ENCODE measurements around the gene MAEL. TPM values are rescaled to one million over a fixed set of nuclear protein-coding genes. Genes with fewer than 3 reads are reported as not detected.

The MAEL gene
- polyA plus RNA-seq, 4 donors = 0.10 TPM; not detected in 3

- H3K4me1 ChIP-seq (ENCODE audit: control insufficient read depth in 3 of 3, insufficient read depth in 2 of 3, low read depth in 1 of 3, low read length in 2 of 3) = no peaks in the 10 kb centered on the region
- H3K27ac ChIP-seq (ENCODE audit: low read depth in 1 of 3, low read length in 2 of 3) = no peak overlapping the region
- FAIRE-seq = no peak
- peaks cover 0 to 36% (median 8%) of the 10 kb centered on the region in 3 donors for H3K27me3 ChIP-seq (ENCODE audit: control insufficient read depth in 3 of 3, insufficient read depth in 3 of 3, low read length in 3 of 3)
- no peak overlapping the region for H3K4me3 ChIP-seq (ENCODE audit: low read depth in 1 of 3, low read length in 3 of 3)
- no peaks in the 10 kb centered on the region for H3K9me3 ChIP-seq (ENCODE audit: control insufficient read depth in 2 of 2, insufficient read depth in 1 of 2, low read depth in 1 of 2, low read length in 1 of 2)
- DNase-seq = no peak
- H3K36me3 ChIP-seq (ENCODE audit: control insufficient read depth in 3 of 3, insufficient read depth in 2 of 3, low read depth in 1 of 3, low read length in 3 of 3) = no peaks in the 10 kb centered on the region
- WGBS, 3 donors = 61 to 75% (median 66%) methylated on average over 4 of the region's 4 CpGs
Measured at GRCh38 chr1:166952002-166952746, 36.9 kb upstream of the MAEL start.

DNA sequence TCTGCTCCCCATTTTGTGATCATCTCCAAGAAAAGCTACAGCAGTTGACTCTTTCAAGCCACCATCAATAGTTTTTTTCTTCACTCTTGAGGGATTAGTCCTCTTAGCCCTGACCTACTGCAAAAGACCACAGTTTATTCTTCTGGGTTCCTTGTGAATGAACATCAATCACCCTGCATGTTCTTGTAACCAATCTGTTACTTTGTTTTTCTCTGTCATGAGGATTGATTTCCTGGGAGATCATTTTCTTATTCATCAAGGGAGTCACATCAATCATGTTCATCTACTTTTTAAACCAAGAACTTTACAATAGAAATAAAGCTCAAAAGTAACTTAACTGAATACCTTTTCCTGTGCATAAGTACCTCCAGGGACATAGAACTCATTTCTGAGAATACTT, 35.6 kb upstream of the MAEL start:
- H3K4me1 ChIP-seq (ENCODE audit: control insufficient read depth in 3 of 3, insufficient read depth in 2 of 3, low read depth in 1 of 3, low read length in 2 of 3) = no peaks in the 10 kb centered on the region
- DNase-seq (no peak), FAIRE-seq (no peak)
- peaks cover 0 to 30% (median under 1%) of the 10 kb centered on the region in 3 donors for H3K27me3 ChIP-seq (ENCODE audit: control insufficient read depth in 3 of 3, insufficient read depth in 3 of 3, low read length in 3 of 3)
- no peaks in the 10 kb centered on the region for H3K9me3 ChIP-seq (ENCODE audit: control insufficient read depth in 2 of 2, insufficient read depth in 1 of 2, low read depth in 1 of 2, low read length in 1 of 2)
- H3K27ac ChIP-seq (ENCODE audit: low read depth in 1 of 3, low read length in 2 of 3) = no peak overlapping the region
- no peak overlapping the region for H3K4me3 ChIP-seq (ENCODE audit: low read depth in 1 of 3, low read length in 3 of 3)
- no peaks in the 10 kb centered on the region for H3K36me3 ChIP-seq (ENCODE audit: control insufficient read depth in 3 of 3, insufficient read depth in 2 of 3, low read depth in 1 of 3, low read length in 3 of 3)

DNA sequence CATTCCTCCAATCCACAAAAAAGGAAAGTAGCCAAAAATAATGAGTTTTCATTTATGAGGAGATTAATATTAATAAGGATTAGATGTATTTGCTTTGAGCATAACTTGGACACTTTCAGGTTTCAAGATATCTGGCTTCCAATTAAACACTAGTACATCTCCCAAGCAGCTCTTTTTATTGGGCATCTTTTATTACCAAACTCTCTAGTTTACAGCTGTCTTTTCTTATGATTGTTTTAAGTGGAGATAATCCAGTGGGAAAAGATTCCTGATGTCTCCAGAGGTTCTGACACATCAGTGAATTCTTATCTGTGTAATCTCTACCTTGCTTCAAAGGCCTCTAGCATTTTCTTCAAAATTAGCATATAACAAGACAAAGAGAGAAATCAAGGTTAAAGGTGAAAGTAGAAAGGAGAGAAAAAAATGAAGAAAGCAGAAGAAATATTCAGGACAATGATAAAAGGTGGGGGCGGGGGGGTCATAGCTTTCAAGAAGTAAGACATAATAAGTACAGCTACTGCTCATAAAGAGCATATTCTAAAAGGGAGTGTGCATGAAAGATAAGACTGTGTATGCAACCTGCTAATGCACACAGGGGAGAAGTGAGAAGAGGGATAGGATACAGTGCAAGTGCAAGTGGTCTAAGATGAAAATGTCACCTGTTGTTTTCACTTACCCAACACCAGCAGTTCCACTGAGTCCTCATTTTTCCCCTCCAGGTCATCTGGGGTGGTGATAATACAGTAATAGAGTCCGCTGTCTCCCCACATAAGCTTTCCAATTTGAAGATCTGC, 32.8 kb upstream of the MAEL start:
- no peak overlapping the region for H3K27ac ChIP-seq (ENCODE audit: low read depth in 1 of 3, low read length in 2 of 3)
- 79 to 90% (median 83%) methylated on average over 2 of the region's 2 CpGs for WGBS, 3 donors

DNA sequence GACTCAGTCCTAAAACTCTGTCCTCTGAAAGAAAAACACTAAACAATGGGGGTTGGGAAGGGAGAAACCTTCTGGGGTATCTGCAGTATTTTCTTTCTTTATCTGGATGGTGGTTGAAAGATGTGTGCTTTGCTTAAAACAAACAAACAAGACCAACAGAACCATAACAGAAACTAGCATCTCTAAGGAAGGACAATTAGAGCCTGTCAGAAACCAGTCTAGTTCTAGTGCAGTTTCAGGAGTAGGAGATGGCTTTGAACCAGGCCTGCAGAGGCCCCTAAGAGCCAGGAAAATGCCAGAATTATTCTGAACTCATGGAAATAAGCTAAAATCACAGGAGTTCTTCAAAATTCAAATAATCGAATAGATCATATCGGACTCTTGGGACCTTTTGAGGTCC, 32.2 kb upstream of the MAEL start:
- no peak for FAIRE-seq
- Histone ChIP-seq H3K36me3 (ENCODE audit: control insufficient read depth in 3 of 3, insufficient read depth in 2 of 3, low read depth in 1 of 3, low read length in 3 of 3) (no peaks in the 10 kb centered on the region), H3K4me1 (ENCODE audit: control insufficient read depth in 3 of 3, insufficient read depth in 2 of 3, low read depth in 1 of 3, low read length in 2 of 3) (no peaks in the 10 kb centered on the region), H3K4me3 (ENCODE audit: low read depth in 1 of 3, low read length in 3 of 3) (no peak overlapping the region), H3K9me3 (ENCODE audit: control insufficient read depth in 2 of 2, insufficient read depth in 1 of 2, low read depth in 1 of 2, low read length in 1 of 2) (no peaks in the 10 kb centered on the region), H3K27ac (ENCODE audit: low read depth in 1 of 3, low read length in 2 of 3) (no peak overlapping the region), H3K27me3 (ENCODE audit: control insufficient read depth in 3 of 3, insufficient read depth in 3 of 3, low read length in 3 of 3) (peaks cover 0 to 12% (median 2%) of the 10 kb centered on the region in 3 donors)
- 71 to 95% (median 90%) methylated on average over 2 of the region's 2 CpGs for WGBS, 3 donors
- no peak for DNase-seq

More for the DNA sequence above, 32.8 kb upstream of the MAEL start:
- DNase-seq (no peak), FAIRE-seq (no peak)
- no peaks in the 10 kb centered on the region for H3K4me1 ChIP-seq (ENCODE audit: control insufficient read depth in 3 of 3, insufficient read depth in 2 of 3, low read depth in 1 of 3, low read length in 2 of 3)
- peaks cover 0 to 14% (median 0%) of the 10 kb centered on the region in 3 donors for H3K27me3 ChIP-seq (ENCODE audit: control insufficient read depth in 3 of 3, insufficient read depth in 3 of 3, low read length in 3 of 3)
- H3K4me3 ChIP-seq (ENCODE audit: low read depth in 1 of 3, low read length in 3 of 3) = no peak overlapping the region
- H3K9me3 ChIP-seq (ENCODE audit: control insufficient read depth in 2 of 2, insufficient read depth in 1 of 2, low read depth in 1 of 2, low read length in 1 of 2) = no peaks in the 10 kb centered on the region
- no peaks in the 10 kb centered on the region for H3K36me3 ChIP-seq (ENCODE audit: control insufficient read depth in 3 of 3, insufficient read depth in 2 of 3, low read depth in 1 of 3, low read length in 3 of 3)

GRCh38 chr1:166960858-166961474, 28.1 kb upstream of the MAEL start:
- WGBS, 3 donors = 90 to 95% (median 95%) methylated on average over 1 of the region's 1 CpG
- no peak overlapping the region for H3K4me3 ChIP-seq (ENCODE audit: low read depth in 1 of 3, low read length in 3 of 3)
- FAIRE-seq = no peak

GRCh38 chr1:166969074-166969677, 19.9 kb upstream of the MAEL start:
- no peak for FAIRE-seq
- Histone ChIP-seq H3K4me1 (ENCODE audit: control insufficient read depth in 3 of 3, insufficient read depth in 2 of 3, low read depth in 1 of 3, low read length in 2 of 3) (no peaks in the 10 kb centered on the region), H3K27ac (ENCODE audit: low read depth in 1 of 3, low read length in 2 of 3) (no peak overlapping the region), H3K4me3 (ENCODE audit: low read depth in 1 of 3, low read length in 3 of 3) (no peak overlapping the region), H3K36me3 (ENCODE audit: control insufficient read depth in 3 of 3, insufficient read depth in 2 of 3, low read depth in 1 of 3, low read length in 3 of 3) (no peaks in the 10 kb centered on the region), H3K27me3 (ENCODE audit: control insufficient read depth in 3 of 3, insufficient read depth in 3 of 3, low read length in 3 of 3) (peaks cover 0 to 39% (median 6%) of the 10 kb centered on the region in 3 donors), H3K9me3 (ENCODE audit: control insufficient read depth in 2 of 2, insufficient read depth in 1 of 2, low read depth in 1 of 2, low read length in 1 of 2) (no peaks in the 10 kb centered on the region)
- WGBS, 3 donors = 75 to 93% (median 79%) methylated on average over 5 of the region's 5 CpGs
- DNase-seq = no peak

More at GRCh38 chr1:166960858-166961474, 28.1 kb upstream of the MAEL start:
- Histone ChIP-seq H3K36me3 (ENCODE audit: control insufficient read depth in 3 of 3, insufficient read depth in 2 of 3, low read depth in 1 of 3, low read length in 3 of 3) (no peaks in the 10 kb centered on the region), H3K27me3 (ENCODE audit: control insufficient read depth in 3 of 3, insufficient read depth in 3 of 3, low read length in 3 of 3) (peaks cover 0 to 10% (median 2%) of the 10 kb centered on the region in 3 donors), H3K27ac (ENCODE audit: low read depth in 1 of 3, low read length in 2 of 3) (no peak overlapping the region), H3K9me3 (ENCODE audit: control insufficient read depth in 2 of 2, insufficient read depth in 1 of 2, low read depth in 1 of 2, low read length in 1 of 2) (no peaks in the 10 kb centered on the region), H3K4me1 (ENCODE audit: control insufficient read depth in 3 of 3, insufficient read depth in 2 of 3, low read depth in 1 of 3, low read length in 2 of 3) (no peaks in the 10 kb centered on the region)
- no peak for DNase-seq

- no peaks in the 10 kb centered on the region for H3K9me3 ChIP-seq (ENCODE audit: control insufficient read depth in 2 of 2, insufficient read depth in 1 of 2, low read depth in 1 of 2, low read length in 1 of 2)
- H3K36me3 ChIP-seq (ENCODE audit: control insufficient read depth in 3 of 3, insufficient read depth in 2 of 3, low read depth in 1 of 3, low read length in 3 of 3) = no peaks in the 10 kb centered on the region
- no peak overlapping the region for H3K27ac ChIP-seq (ENCODE audit: low read depth in 1 of 3, low read length in 2 of 3)
- H3K27me3 ChIP-seq (ENCODE audit: control insufficient read depth in 3 of 3, insufficient read depth in 3 of 3, low read length in 3 of 3) = peaks cover 0 to 54% (median 6%) of the 10 kb centered on the region in 3 donors
- DNase-seq (no peak), FAIRE-seq (no peak)
- WGBS, 3 donors = 75 to 81% (median 79%) methylated on average over 3 of the region's 3 CpGs
- no peaks in the 10 kb centered on the region for H3K4me1 ChIP-seq (ENCODE audit: control insufficient read depth in 3 of 3, insufficient read depth in 2 of 3, low read depth in 1 of 3, low read length in 2 of 3)
- H3K4me3 ChIP-seq (ENCODE audit: low read depth in 1 of 3, low read length in 3 of 3) = no peak overlapping the region
Measured at GRCh38 chr1:166971252-166971651, 17.8 kb upstream of the MAEL start.

- Histone ChIP-seq H3K4me3 (ENCODE audit: low read depth in 1 of 3, low read length in 3 of 3) (no peak overlapping the region), H3K27me3 (ENCODE audit: control insufficient read depth in 3 of 3, insufficient read depth in 3 of 3, low read length in 3 of 3) (peaks cover 0 to 63% (median 4%) of the 10 kb centered on the region in 3 donors), H3K36me3 (ENCODE audit: control insufficient read depth in 3 of 3, insufficient read depth in 2 of 3, low read depth in 1 of 3, low read length in 3 of 3) (no peaks in the 10 kb centered on the region), H3K9me3 (ENCODE audit: control insufficient read depth in 2 of 2, insufficient read depth in 1 of 2, low read depth in 1 of 2, low read length in 1 of 2) (no peaks in the 10 kb centered on the region), H3K4me1 (ENCODE audit: control insufficient read depth in 3 of 3, insufficient read depth in 2 of 3, low read depth in 1 of 3, low read length in 2 of 3) (no peaks in the 10 kb centered on the region), H3K27ac (ENCODE audit: low read depth in 1 of 3, low read length in 2 of 3) (no peak overlapping the region)
- no peak for DNase-seq
- WGBS, 3 donors = 61 to 77% (median 67%) methylated on average over 3 of the region's 3 CpGs
- FAIRE-seq = no peak
Measured at GRCh38 chr1:166972193-166972592, 16.9 kb upstream of the MAEL start.
